ENCODE data around the gene TCEA3.

DNA sequence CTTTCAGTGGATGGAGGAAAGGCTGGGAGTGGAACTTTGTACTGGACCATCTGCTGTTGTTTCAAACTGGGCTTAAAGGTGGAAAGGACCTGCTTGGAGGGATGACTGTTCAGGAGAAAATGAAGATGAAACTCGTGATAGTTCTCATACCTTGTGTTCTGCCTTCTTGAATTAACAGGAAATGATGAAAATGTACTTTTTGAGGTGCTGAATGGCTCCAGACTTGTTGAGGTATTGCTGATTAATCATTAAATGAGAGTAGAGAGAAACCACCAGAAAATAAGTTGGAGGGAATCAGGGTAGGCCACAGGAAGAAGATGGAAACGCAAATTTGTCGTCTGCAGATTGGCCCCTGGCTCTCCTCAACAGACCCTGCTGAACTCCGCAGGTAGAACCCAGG is 28.7 kb downstream of the TCEA3 start:
- TF ChIP-seq, protein P1, sequence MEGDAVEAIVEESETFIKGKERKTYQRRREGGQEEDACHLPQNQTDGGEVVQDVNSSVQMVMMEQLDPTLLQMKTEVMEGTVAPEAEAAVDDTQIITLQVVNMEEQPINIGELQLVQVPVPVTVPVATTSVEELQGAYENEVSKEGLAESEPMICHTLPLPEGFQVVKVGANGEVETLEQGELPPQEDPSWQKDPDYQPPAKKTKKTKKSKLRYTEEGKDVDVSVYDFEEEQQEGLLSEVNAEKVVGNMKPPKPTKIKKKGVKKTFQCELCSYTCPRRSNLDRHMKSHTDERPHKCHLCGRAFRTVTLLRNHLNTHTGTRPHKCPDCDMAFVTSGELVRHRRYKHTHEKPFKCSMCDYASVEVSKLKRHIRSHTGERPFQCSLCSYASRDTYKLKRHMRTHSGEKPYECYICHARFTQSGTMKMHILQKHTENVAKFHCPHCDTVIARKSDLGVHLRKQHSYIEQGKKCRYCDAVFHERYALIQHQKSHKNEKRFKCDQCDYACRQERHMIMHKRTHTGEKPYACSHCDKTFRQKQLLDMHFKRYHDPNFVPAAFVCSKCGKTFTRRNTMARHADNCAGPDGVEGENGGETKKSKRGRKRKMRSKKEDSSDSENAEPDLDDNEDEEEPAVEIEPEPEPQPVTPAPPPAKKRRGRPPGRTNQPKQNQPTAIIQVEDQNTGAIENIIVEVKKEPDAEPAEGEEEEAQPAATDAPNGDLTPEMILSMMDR (IDR thresholded peaks at IDR 0.05) = no peak
- no peak for TF ChIP-seq POLR2A (IDR thresholded peaks at IDR 0.05)

Data from testis (tissue), 2 donors.